Hematopoietic multipotent progenitor cell treated with erythropoietin and hydrocortisone succinate and interleukin-3 and kit ligand, for 4 days (in vitro differentiated cells): Measurements from ENCODE around the gene NEK9.
A peak's percentile ranks its signal among the peaks of the same experiment; 100 is the strongest.

Experiments used
- DNase-seq: peaks from one replicate; pipeline ENCODE4 v3.0.0-alpha.2; 2015

Gene NEK9

GRCh38 chr14:75063491-75064204 is 63.2 kb downstream of the NEK9 start, which contains the start of gene ACYP1:
Gene ACYP1 (minus strand): TSS chr14:75064024. CDS start chr14:75063553, 471 bp downstream.
- peak; percentile 96 for DNase-seq

- no peak for DNase-seq
Observed at GRCh38 chr14:75063013-75063412, 63.8 kb downstream of the NEK9 start.

DNA sequence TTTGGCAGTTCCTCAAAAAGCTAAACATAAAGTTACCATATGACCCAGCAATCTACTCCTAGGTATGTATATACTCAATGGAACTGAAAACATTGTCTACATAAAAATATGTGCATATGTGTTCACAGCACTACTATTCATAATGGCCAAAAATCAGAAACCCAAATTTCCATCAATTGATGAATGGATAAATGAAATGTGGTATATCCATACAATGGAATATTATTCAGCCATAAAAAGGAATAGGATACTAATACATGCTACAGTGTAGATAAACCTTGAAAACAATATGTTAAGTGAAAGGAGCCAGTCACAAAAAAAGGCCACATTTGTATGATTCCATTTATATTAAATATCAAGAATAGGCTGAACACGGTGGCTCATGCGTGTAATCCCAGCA is 66.4 kb downstream of the NEK9 start:
- DNase-seq: no peak

GRCh38 chr14:75059642-75060041 is 67.2 kb downstream of the NEK9 start:
- no peak for DNase-seq

- no peak for DNase-seq
Observed at GRCh38 chr14:75054421-75054820, 72.4 kb downstream of the NEK9 start.

GRCh38 chr14:75053396-75054291 is 73.2 kb downstream of the NEK9 start:
- no peak for DNase-seq

DNA sequence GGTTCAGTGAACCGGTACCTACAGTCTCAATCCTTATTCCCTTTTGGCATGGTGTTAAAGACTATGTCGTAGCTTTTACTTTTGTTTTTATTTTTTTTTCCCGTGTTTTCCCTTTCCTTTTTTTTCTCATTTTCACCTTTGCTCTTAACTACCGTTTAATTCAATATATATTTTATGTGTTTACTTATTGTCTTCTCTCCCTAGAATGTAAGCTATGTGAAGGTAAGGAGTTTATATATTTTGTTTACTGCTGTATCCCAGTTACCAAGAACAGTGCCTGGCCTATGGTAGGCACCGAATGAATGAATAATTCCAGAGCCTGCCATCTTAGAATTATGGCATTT is 75.3 kb downstream of the NEK9 start:
- DNase-seq: no peak

DNA sequence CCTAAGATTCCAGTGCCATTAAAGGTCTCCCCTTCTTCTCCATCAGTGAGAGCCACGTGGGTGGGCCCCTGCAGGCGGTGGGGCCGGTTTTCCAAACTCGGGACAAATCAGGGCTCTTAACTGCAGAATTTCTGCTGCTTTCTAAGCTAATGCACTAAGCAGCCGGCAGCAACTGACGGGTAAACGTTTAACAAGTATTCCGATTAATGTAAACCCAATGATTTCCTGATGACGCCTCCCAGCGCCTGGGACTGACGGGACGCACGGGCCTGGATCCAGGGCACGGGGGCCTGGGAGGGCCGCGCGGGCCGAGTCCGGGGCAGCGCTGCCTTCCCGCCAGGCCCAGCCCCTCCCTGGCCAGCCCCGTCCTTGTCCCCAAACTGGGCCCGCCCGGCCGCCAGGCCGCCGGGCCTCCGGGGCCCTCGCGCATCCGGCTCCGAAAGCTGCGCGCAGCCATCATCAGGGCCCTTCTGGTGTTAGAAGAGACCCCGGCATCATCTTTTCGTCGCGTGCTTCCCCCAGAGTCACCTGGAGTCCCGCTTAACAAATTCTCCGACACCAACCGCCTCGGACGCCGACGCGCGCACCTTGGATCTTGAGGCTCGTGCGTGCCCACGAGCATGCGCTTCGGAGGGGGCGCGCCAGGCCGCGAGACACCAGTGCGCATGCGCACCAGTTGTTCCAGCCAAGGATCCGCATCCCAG is 75.8 kb downstream of the NEK9 start, which contains the start of gene MLH3:
Gene MLH3, minus strand, starts transcription at position 616 of the 704 bp plus-strand sequence. CDS start 1,812 bp downstream, outside the sequence.
- peak; percentile 89 for DNase-seq

- peak; percentile 36 for DNase-seq
Observed at GRCh38 chr14:75049731-75050201, 77.1 kb downstream of the NEK9 start.

GRCh38 chr14:75049136-75049535 is 77.7 kb downstream of the NEK9 start:
- no peak for DNase-seq

- no peak for DNase-seq
Observed at GRCh38 chr14:75048101-75048500, 78.7 kb downstream of the NEK9 start.

GRCh38 chr14:75047506-75047905 is 79.3 kb downstream of the NEK9 start:
- DNase-seq: no peak

DNA sequence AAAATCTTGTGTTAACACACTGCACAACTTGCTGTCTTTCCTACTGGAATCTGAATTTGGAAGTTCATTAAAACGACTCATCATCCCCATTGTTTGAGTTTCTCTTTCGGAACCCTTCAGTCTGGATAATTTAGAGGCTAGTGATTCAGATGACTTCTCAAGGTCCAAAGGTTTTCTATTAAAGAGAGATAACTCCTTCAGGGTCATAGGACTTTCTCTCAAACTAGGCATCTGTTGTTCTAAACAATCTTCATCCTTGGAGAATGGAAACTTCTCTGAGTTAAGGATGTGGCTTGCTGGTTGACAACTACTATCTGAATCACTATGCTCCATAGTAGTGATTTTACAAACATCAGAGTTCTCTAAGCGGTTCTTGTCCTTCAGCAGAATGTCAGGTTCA is 79.9 kb downstream of the NEK9 start:
- DNase-seq: no peak

- no peak for DNase-seq
Observed at GRCh38 chr14:75046275-75046674, 80.6 kb downstream of the NEK9 start.

DNA sequence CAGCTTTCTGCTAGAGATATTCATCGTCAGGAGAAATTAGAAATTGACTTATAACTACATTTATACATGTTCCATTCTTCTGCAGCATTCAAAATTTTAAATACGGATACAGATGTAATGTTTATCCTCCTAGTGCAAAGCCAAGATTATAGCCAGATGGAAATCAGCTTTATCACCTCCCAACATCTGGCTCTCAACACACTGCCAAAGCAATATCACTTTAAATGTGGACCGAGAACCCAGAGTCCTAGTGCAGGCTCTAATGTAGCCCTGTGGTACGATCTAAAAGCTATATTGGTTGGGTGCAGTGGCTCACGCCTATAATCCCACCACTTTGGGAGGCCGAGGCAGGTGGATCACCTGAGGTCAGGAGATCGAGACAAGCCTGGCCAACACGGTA is 82.1 kb downstream of the NEK9 start:
- peak; percentile 56 for DNase-seq

- DNase-seq: peak; percentile 52
Observed at GRCh38 chr14:75044322-75044721, 82.5 kb downstream of the NEK9 start.

GRCh38 chr14:75042035-75042434 is 84.8 kb downstream of the NEK9 start:
- no peak for DNase-seq

- no peak for DNase-seq
Observed at GRCh38 chr14:75041613-75042012, 85.2 kb downstream of the NEK9 start.

GRCh38 chr14:75040959-75041358 is 85.9 kb downstream of the NEK9 start:
- no peak for DNase-seq

DNA sequence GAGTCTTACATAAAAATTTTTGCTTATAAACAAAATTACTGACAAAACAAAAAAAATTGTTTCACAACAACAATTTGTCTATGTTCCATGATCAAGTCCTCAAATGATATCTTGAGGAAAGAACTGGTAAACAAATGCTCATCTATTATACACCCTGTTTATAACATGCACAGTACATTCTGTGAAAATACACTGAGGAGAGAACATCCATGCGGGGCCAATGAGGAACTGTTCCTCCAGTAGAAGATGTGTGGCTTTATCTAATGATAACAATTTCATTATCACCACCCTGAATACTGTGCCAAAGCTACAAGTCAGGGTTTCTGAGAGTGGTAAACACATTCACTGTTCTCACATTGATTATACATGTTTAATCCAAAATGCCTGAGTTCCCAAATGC is 86.3 kb downstream of the NEK9 start:
- peak; percentile 64 for DNase-seq

GRCh38 chr14:75032939-75033338 is 93.9 kb downstream of the NEK9 start:
- DNase-seq: no peak

DNA sequence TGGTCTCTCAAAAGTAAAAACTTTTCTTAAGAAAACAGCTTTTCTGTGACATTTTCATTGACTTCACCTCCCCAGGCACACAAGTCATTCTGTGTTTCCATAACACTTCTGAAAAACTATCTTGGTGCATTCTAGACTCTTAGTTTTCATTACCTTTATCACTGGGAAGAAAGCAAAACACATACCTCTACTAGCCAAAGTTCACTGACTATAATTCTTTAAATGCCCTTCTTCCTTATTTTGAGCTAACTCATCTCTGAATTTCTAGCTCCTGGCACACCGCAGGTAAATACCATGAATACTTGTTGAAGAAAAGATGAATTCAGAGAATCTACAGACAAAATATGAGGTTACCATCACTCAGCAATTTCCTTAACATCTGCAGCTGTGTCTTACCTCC is 96.7 kb downstream of the NEK9 start:
- DNase-seq: no peak
